ENCODE data around the gene DCAF8L2.
"Not testable (repeated sequence)": the region's sequence is repeated elsewhere in the genome, so short reads cannot be mapped to it uniquely, and the experiment has no call there.

DCAF8L2 gene

GRCh38 chrX:27680726-27681125 lies 90.6 kb downstream of the DCAF8L2 start:
- DNase-seq: no peak

GRCh38 chrX:27683566-27684208 lies 93.5 kb downstream of the DCAF8L2 start:
- DNase-seq: not testable (repeated sequence)

GRCh38 chrX:27694667-27695066 lies 104.5 kb downstream of the DCAF8L2 start:
- no peak for DNase-seq

DNA sequence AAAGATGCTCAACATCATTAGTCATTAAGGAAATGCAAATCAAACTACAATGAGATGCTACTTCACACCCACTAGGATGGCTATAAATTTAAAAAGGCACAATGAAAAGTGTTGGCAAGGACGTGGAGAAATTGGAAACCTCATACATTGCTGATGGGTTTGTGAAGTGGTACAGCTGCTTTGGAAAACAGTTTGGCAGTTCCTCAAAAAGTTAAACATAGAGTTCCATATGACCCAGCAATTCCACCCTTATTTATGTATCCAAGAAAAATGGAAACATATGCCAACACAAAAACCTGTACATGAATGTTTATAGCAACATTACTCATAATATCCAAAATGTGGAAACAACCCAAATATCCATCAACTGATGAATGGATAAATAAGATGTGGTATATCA lies 116.4 kb downstream of the DCAF8L2 start:
- no peak for DNase-seq

GRCh38 chrX:27715610-27716009 lies 125.5 kb downstream of the DCAF8L2 start:
- DNase-seq: no peak

DNA sequence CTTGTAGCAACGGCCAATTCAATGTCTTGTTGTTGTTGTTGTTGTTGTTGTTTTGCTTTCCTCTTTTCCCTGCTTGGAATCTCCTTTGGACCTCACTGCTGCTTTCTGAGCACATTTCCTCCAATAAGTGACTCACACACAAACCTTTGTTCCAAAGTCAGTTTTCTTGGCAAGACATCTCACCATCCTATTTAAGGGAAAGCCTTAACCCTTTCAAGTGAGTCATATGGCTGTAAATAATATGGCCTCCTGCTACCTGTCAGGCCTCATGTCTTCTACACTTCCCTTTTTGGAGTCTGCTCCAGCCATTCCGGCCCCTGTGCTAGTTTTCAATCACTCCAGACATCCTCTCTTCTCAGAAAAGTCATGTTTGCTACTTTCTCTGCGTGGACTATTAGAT lies 138.1 kb downstream of the DCAF8L2 start:
- no peak for DNase-seq

DNA sequence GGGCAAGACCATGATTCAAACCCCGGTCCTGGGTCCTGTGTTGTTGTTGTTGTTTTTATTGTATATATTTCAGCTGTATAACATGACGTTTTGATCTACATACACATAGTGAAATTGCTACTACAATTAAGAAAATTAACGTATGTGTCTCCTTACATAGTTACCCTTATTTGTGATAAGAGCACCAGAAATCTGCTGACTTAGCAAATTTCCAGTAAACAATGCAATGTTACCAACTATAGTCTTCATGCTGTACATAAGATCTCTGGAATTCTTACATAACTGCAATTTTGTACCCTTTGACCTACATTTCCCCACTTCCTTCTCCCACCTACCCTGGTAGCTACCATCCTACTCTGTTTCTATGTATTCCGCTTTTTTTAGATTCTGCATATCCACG lies 141.8 kb downstream of the DCAF8L2 start:
- no peak for DNase-seq

DNA sequence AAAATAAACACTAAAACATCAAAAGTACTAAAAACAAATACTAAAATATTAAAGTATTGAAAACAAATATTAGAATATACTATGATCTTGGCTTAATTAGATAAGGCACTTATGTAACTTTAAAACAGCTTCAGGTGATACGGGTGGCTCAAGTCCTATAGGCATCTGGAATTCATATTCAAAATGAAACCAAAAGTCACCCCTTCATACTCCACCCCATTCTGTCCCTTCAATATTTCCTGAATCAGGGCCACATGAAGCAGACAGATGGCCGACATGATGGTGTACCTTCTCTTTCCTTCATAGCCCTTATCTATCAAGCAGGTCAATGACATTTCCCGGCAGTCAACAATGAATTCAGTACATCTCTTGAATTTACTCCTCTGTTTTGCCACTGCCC lies 145.8 kb downstream of the DCAF8L2 start:
- no peak for DNase-seq

- no peak for DNase-seq
These were observed 150.8 kb downstream of the DCAF8L2 start for GRCh38 chrX:27740933-27741332.

DNA sequence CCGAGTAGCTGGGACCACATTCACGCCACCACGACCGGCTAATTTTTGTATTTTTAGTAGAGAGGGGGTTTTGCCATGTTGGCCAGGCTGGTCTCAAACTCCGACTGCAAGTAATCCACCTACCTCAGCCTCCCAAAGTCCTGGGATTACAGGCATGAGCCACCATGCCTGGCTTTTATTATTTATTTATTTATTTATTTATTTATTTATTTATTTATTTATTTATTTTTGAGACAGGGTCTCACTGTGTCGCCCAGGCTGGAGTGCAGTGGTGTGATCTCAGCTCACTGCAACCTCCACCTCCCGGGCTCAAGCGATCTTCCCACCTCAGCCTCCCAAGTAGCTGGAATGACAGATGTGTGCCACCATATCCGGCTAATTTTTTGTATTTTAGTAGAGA lies 153.4 kb downstream of the DCAF8L2 start:
- DNase-seq: not testable (repeated sequence)

DNA sequence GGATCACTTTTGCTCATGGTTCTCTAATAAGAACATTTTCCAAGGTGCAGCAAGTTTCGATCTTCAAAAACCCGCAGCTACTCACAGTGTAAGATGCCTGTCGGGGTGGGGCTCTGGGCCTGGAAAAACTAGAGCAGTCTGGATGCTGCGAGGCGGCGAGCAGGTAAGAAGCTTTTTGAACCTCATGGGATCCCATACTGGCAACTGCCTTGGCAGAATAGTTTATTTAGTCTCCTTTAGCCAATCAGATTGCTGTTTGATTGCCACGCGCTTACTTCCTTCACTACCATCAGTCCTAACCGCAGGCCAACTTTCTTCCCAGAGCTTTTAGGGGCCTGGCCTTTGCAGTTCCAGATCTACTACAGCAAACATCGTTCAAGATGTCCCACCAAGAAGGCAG lies 156.4 kb downstream of the DCAF8L2 start:
- no peak for DNase-seq

DNA sequence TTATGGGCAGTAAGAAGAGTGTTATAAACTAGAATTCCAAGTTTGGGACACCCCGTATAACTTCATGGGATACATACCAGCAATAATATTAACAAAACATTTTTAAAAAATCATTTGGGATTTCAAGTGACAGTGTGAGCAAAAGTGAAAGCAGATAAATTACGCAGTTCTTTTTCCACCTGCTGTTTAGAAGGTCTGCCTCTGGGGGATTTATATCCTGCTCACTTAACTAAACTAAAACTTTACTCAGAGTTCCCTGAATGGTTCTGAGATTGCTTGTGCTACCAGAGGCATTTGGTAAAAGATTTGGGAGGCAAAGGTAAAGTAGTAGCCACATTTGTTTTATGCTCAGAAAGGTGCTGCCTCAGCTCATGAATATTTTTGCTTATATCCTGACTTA lies 160.2 kb downstream of the DCAF8L2 start:
- DNase-seq: not testable (repeated sequence)

GRCh38 chrX:27751976-27752375 lies 161.8 kb downstream of the DCAF8L2 start:
- no peak for DNase-seq

- DNase-seq: no peak
These were observed 175.6 kb downstream of the DCAF8L2 start for GRCh38 chrX:27765718-27766117.

GRCh38 chrX:27767387-27767786 lies 177.2 kb downstream of the DCAF8L2 start:
- no peak for DNase-seq

DNA sequence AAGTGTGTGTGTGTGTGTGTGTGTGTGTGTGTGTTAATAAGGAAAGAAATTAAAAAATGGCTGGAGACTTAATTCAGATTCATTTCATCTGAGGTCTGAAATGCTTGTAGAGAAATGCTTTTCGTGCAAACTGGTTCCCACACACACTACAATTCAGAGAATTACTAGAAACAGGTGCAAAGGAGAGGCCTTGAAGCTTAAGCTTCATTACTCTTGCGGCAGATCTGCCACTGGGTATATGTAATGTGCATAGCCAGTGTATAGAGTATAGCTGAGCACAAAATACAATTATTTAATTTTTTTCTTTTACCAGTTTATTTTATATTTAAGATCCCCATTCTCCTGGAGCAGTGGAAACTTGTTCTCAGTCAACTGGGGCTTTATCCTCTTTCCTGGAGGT lies 185.8 kb downstream of the DCAF8L2 start:
- no peak for DNase-seq

DNA sequence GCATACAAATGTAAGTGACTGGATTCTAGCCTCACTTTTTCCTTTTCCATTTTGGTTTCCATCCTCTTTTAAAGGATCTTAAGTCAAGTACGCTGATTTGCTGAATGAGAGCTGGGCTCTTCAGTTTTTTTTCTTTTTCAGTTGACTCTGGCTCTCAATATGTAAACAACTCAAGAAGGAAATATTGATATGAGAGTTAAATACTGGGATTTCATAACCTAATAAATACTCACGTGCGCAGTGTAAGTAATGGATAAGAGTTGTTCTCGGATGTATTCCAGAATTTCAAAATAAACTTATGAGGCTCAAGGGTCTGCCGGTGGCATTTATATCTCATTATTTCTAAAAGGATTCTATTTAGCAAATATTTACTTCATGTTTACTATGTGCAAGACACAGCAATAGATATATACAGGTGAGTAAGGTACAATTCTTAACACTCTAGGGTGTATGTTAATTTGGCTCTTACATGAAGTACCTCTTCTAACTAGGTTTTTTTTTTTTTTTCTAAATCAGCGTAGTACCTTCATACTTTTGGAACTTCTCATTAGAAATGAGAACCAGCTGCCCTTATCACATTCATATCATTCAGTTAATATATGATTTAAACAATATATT lies 206.6 kb downstream of the DCAF8L2 start:
- DNase-seq: no peak

GRCh38 chrX:27797575-27797974 lies 207.4 kb downstream of the DCAF8L2 start:
- no peak for DNase-seq
